Cardiac fibroblast (primary cell): ENCODE results near the gene ADGRA1.

ENCODE experiments used
- DNase-seq, 2 donors: peaks; one replicate each; pipeline versions ENCODE4 v3.0.0 to v3.0.0-alpha.2; 2010; ENCODE audit warnings: low read depth in 2 of 2
- H3K4me3 ChIP-seq, 2 donors: replicated peaks in 1 of 2; 1 replicate in 1 of 2; 2 replicates in 1 of 2; pipeline ENCODE4 v1.5.1; 2011; ENCODE audit warnings: low read depth in 2 of 2, low read length in 2 of 2, mild to moderate bottlenecking in 2 of 2, moderate library complexity in 1 of 2
- TF ChIP-seq, protein P1 (sequence below): IDR thresholded peaks from one replicate; pipeline ENCODE4 v1.5.1; 2011; ENCODE audit warnings: low read depth, mild to moderate bottlenecking, low read length, inconsistent platforms

Gene ADGRA1

DNA sequence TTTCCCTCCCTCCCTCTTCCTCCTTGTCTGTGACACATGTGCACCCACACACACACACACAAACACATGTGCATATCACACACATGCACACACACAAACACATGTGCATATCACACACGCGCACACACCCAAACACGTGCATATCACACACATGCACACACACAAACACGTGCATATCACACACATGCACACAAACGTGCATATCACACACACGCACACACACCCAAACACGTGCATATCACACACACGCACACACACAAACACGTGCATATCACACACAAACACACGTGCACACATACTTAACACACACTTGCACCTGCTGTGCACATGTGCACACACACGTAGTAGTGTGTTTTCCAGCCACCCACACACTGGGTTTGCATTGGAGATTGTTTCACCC lies 42.9 kb downstream of the ADGRA1 start:
- no peak for DNase-seq
- TF ChIP-seq, protein P1, sequence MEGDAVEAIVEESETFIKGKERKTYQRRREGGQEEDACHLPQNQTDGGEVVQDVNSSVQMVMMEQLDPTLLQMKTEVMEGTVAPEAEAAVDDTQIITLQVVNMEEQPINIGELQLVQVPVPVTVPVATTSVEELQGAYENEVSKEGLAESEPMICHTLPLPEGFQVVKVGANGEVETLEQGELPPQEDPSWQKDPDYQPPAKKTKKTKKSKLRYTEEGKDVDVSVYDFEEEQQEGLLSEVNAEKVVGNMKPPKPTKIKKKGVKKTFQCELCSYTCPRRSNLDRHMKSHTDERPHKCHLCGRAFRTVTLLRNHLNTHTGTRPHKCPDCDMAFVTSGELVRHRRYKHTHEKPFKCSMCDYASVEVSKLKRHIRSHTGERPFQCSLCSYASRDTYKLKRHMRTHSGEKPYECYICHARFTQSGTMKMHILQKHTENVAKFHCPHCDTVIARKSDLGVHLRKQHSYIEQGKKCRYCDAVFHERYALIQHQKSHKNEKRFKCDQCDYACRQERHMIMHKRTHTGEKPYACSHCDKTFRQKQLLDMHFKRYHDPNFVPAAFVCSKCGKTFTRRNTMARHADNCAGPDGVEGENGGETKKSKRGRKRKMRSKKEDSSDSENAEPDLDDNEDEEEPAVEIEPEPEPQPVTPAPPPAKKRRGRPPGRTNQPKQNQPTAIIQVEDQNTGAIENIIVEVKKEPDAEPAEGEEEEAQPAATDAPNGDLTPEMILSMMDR, result no peak
- H3K4me3 ChIP-seq, result no peak overlapping the region

DNA sequence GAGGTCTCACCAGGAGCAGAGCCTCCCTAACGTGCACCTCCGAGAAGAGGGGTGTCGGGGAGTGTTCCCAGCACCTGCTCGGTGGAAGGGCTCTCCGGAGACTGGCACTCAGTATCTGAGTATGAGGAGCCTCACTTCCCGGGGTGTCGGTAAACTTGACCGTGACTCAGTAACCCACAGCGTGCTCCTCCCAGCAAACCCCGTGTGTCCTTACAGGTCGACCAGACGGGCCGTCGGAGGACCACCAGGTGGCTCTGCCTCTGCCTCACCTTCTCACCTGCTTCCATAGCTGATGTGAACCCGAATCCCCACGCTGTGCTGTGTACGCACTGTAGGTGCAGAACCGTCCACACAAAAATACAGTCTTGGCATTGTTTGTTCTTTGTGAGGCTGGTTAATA lies 43.3 kb downstream of the ADGRA1 start:
- TF ChIP-seq, protein P1, result no peak

DNA sequence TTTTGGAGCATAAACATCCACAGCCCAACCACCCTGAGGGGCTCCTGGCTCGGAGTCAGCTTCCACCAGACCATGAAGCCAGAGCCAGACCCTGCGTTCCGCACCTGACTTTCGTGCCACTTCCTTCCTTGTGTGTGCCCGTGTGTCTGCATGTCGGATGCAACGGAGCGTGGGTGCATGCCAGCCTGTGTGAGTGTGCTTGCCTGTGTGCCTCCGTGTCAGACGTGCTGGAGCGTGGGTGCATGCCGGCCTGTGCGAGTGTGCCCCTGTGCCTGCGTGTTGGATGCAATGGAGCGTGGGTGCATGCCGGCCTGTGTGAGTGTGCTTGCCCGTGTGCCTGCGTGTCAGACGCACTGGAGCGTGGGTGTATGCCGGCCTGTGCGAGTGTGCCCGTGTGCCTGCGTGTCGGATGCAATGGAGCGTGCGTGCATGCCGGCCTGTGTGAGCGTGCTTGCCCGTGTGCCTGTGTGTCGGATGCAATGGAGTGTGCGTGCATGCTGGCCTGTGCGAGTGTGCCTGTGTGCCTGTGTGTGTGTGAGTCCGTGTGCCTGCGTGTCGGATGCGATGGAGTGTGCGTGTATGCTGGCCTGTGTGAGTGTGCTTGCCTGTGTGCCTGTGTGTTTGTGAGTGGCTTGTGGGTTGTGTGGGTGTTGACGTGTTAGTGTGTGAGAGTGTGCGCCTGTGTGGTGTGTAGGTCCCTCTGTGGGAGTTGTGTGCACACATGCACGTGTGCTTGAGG lies 44.2 kb downstream of the ADGRA1 start:
- no peak for DNase-seq
- H3K4me3 ChIP-seq, result no peak overlapping the region
- TF ChIP-seq, protein P1, result no peak

More for the DNA sequence above, 43.3 kb downstream of the ADGRA1 start:
- no peak overlapping the region for H3K4me3 ChIP-seq
- no peak for DNase-seq

DNA sequence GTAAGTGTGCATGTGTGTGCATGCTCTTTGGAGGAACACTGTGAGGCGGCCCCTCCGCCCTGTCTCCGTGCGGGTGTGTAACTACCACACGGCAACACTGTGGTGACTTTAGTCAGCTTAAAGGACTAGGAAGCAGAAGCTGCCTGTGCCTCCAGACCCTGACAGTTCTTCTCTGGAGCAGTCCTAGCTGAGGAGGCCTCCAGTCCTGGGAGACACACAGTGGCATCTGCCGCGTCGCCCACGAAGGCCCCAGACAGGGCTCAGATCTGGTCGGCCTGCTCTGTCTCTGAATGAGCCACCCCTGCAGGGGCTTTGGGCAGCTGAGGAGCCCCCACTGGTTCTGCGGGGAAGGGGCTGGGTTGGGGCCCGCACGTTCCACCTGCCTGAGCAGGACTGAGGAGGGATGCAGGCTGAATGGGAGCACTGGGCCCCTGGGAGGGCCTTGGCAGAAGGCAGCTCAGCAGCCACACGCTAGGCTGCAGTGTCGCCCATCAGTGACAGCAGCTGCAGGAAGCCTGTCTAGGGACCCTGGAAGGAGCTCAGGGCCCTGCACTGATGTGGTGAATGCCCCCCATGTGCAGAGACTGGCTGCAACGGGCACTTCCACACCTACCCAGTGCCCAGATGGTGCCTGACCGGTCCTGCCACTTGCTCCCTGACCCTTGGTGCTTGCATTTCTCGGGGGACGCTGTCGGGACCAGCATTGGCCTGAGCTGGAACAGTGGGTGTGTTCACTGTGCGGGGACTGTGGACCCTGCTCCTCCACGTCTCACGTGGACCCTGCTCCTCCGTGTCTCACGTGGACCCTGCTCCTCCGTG lies 45.0 kb downstream of the ADGRA1 start:
- TF ChIP-seq, protein P1, result no peak
- no peak overlapping the region for H3K4me3 ChIP-seq
- DNase-seq, result no peak

DNA sequence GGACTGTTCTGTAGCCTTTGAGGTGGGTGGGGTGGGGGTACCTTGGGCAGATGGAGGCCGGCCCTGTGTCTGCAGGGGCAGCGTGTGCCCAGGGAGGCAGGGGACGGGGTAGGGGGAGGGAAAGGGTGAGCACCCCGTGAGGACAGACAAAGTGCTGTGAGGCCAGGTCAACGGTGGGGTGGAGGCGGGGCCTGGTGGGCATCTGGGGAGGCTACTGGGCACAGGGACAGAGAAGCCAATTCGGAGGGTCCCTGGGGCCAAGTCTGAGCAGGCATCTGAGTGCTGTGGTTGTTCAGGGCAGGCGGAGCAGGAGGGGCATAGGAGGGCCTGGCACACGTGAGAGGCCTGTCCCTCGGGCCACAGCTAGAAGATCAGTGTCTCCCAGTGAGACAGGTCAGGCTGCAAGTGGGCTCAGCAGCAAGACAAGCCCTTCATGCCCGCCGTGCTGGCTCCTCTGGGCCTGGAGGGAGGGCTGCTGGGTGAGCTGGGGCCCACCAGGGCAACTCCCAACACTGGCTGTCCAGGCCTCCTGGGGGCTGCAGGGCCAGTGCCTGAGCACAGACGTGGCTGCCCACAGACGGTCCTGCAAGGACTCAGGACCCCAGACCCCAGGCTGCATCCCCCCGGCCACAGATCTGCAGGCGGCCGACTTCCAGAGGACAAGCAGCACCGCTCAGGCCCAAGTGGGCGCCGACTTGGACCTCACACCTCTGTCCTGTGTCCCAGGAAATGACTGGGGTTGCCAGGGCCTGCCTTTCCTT lies 45.9 kb downstream of the ADGRA1 start:
- DNase-seq, result no peak
- TF ChIP-seq, protein P1, result no peak
- H3K4me3 ChIP-seq, result no peak overlapping the region

DNA sequence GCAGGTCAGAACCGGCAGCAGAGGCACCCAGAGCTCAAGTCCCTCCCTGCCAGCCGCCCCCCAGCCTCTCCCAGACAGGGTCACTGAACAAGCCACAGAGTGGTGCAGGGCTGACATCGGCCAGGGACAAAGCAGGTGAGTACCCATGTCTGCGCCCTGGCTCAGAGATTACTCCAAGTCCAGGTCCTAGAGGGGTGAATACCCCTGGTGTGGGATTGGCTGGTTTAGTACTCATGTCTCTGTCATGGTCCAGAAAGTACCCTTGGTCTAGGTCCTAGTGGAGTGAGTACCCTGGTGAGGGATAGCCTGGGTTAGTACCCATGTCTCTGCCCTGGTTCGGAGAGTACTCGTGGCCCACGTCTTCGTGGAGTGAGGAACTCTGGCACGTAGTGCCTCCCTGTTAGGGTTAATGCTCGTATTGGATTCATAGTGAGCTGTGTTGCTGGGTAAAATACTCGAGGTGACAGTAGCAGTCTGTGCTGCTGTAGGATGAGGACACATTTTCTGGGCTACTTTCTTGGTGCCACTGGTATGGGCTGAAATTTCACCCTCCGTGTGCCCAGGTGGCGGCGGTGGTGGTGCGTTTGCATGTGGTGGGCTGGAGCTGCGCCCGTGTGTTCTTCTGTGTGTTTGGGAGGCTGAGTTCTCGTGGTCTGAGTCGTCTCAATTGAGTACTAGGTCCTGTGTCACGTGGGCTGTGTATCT lies 46.8 kb downstream of the ADGRA1 start:
- no peak overlapping the region for H3K4me3 ChIP-seq
- TF ChIP-seq, protein P1, result no peak
- no peak for DNase-seq
